ENCODE measurements around the gene TRMT1. TPM values are rescaled to one million over a fixed set of nuclear protein-coding genes. Genes with fewer than 3 reads are reported as not detected.

The TRMT1 gene
- total and polyA plus RNA-seq, 8 donors: 24.2 to 46.2 (median 33.9) TPM

GRCh38 chr19:13127811-13128575, 11.5 kb upstream of the TRMT1 start:
- Histone ChIP-seq H3K27ac (peak overlapping the region in 1 of 2 donors; percentile 13), H3K27me3 (no peaks in the 10 kb centered on the region), H3K4me3 (no peak overlapping the region), H3K4me1 (peaks cover 0 to 3% of the 10 kb centered on the region in 2 donors), H3K9me3 (no peaks in the 10 kb centered on the region), H3K36me3 (peaks cover 0 to 20% of the 10 kb centered on the region in 2 donors)
- intact Hi-C loops (cut with DNase I): no loop called here
- no peak for TF ChIP-seq CTCF (IDR thresholded peaks at IDR 0.05)
- ATAC-seq: peak; percentile 8
- no peak for DNase-seq

GRCh38 chr19:13127051-13127450, 10.5 kb upstream of the TRMT1 start:
- Histone ChIP-seq H3K4me1 (no peaks in the 10 kb centered on the region), H3K27ac (no peak overlapping the region), H3K4me3 (no peak overlapping the region), H3K9me3 (no peaks in the 10 kb centered on the region), H3K27me3 (no peaks in the 10 kb centered on the region), H3K36me3 (peaks cover 0 to 21% of the 10 kb centered on the region in 2 donors)
- ATAC-seq: no peak
- intact Hi-C loops (cut with DNase I): no loop called here
- DNase-seq: no peak
- TF ChIP-seq CTCF (IDR thresholded peaks at IDR 0.05): no peak

- H3K27ac ChIP-seq: no peak overlapping the region
- peaks cover 12 to 25% of the 10 kb centered on the region in 2 donors for H3K4me1 ChIP-seq
Observed at GRCh38 chr19:13122980-13123957, 6.7 kb upstream of the TRMT1 start.

GRCh38 chr19:13122275-13122878, 5.8 kb upstream of the TRMT1 start:
- TF ChIP-seq CTCF (IDR thresholded peaks at IDR 0.05): no peak
- Histone ChIP-seq H3K27me3 (no peaks in the 10 kb centered on the region), H3K4me3 (no peak overlapping the region), H3K4me1 (peaks cover 15 to 29% of the 10 kb centered on the region in 2 donors), H3K36me3 (peaks cover 0 to 28% of the 10 kb centered on the region in 2 donors), H3K27ac (no peak overlapping the region), H3K9me3 (no peaks in the 10 kb centered on the region)
- intact Hi-C loops (cut with DNase I): no loop called here
- ATAC-seq: no peak
- DNase-seq: no peak

More at GRCh38 chr19:13122980-13123957, 6.7 kb upstream of the TRMT1 start:
- ATAC-seq (no peak), DNase-seq (no peak)
- TF ChIP-seq CTCF (IDR thresholded peaks at IDR 0.05): no peak
- H3K36me3 ChIP-seq: peaks cover 0 to 28% of the 10 kb centered on the region in 2 donors
- intact Hi-C loops (cut with DNase I): no loop called here
- H3K9me3 ChIP-seq: no peaks in the 10 kb centered on the region
- no peak overlapping the region for H3K4me3 ChIP-seq
- no peaks in the 10 kb centered on the region for H3K27me3 ChIP-seq

Measured in left lung (tissue), 10 donors.